GM23248 (cell line): ENCODE results near the gene SDF2L1.

Experiments used
- EZH2 ChIP-seq: fragments of 200-600 bp; sonication (generic); IDR thresholded peaks from 2 replicates; pipeline ENCODE4 v1.6.1; 2018; ENCODE audit warnings: antibody characterized with exemption, mild to moderate bottlenecking; ENCODE audit not compliant: insufficient read depth, poor library complexity, severe bottlenecking
- EZH2phosphoT487 ChIP-seq: fragments of 200-600 bp; sonication (generic); IDR thresholded peaks from 2 replicates; pipeline ENCODE4 v1.6.1; 2018; ENCODE audit warnings: antibody characterized with exemption, moderate library complexity, mild to moderate bottlenecking, low read depth; ENCODE audit not compliant: insufficient read depth

GRCh38 chr22:21657360-21658032, 15.4 kb downstream of the SDF2L1 start:
- no peak for TF ChIP-seq EZH2
- TF ChIP-seq EZH2phosphoT487, result no peak
